HG03457 (cell line): ENCODE results near the gene R3HDM4.
A peak's percentile ranks its signal among the peaks of the same experiment; 100 is the strongest.

ENCODE experiments used
- ATAC-seq: cut with Tn5 transposase; IDR thresholded peaks from one replicate; pipeline ENCODE4 v1.9.1; 2021; ENCODE audit warnings: moderate number of reproducible peaks; ENCODE audit not compliant: unreplicated experiment

The R3HDM4 gene

DNA sequence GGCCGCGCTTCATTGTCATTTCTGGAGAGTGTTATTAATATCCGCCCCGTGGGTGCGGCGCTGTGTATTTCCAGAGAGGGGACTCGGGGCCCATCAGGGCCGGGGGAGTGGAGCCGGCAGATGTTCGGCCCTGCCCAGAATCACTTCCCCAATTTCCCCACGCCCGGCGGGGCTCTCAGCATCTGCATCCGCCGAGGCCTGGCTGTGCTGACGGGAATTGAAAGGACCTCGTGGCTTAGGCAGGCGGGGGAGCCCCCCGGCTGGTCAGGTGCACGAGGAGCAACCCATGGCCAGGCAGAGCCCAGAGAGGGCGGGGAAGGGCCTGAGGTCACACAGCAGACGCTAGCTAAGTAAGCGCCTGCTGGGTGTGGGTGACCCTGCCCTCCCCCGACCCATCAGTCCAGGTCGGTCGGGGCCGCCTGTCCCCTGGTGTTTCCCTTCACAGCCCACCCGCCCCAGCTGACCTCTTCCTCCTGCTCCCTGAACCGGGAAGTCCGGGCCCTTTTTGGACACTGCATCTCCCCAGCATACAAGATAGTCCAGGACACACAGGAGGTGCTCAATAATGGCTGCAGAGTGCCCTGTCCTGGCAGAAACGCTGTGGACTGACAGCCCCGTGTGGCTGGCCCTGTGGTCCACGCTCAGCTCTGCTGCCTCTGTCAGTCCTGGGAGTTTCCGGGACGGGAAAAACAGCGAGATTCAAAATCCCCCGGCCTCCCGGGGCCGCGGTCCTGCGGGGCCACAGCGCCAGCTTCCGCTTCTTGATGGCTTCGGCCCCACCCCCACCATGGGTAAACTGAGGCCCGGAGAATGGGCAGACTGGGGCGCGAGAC lies 34.9 kb upstream of the R3HDM4 start:
- peak; percentile 56 for ATAC-seq

DNA sequence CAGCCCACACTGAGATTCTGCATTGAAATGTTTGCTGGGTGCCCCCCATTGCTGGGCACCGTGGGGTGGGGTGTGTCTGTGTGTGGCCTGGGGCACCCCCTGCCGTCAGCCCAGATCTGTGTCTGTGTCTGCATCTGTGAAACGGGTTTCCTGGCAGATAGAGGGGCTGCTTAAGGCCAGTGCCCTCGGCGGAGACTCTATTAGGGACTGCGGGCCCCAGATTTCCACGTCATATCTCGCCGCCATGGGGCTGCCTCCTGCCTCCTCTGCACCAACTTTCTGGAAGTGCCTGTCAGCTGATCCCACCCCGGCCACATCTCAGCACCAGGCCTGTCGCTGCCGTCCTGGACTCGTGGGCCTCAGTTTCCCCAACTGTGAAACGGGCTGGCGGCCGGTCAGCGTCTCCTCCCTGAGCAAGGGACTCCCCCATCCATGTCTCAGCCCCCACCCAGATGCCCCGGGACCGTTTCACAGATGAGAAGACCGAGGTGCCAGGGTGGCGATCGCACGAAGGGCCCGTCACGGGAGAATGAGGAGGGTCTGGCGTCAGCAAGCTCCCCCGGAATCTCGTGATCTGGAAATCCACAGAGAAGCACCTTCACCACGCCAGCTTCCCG lies 34.2 kb upstream of the R3HDM4 start:
- ATAC-seq: peak; percentile 11

DNA sequence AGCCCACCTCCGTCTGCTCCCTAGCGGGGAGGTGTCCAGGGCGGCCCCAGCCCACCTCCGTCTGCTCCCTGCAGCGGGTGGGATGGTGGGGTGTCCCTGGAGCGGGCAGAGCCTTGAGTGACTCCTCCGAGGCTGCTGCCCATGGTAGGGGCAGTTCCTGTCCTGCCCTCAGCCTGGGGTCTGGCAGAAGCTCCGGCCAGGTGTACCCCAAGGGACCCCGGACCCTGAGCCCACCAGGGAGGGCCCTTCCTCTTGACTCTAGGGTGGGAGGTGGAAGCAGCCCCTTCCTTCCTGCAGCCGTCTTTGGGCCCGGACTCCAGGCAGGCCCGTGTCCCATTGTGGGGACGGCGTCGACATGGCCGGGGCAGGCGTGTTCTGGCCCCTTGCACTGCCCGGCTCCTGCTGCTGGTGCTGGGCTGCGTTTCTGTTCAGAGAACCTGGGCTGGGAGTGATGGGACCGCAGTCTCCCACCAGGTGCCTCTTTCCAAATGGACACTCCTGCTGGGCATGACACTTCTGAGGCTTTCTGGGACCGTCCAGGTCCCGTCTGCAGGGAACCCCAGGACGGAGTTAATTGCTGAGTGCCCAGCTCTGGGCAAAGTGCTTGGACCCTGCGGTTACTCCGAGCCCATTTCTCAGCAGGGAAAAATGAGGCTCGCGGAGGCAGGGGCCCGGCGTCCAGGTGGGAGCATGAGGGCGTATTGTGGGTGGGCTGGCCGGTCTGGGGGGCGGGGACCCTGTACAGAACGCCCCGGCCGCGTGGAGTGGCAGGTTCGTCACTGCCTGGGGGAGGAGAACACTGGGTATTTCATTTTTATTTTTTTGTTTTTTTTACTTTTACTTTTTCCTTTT lies 32.6 kb upstream of the R3HDM4 start:
- ATAC-seq: no peak

DNA sequence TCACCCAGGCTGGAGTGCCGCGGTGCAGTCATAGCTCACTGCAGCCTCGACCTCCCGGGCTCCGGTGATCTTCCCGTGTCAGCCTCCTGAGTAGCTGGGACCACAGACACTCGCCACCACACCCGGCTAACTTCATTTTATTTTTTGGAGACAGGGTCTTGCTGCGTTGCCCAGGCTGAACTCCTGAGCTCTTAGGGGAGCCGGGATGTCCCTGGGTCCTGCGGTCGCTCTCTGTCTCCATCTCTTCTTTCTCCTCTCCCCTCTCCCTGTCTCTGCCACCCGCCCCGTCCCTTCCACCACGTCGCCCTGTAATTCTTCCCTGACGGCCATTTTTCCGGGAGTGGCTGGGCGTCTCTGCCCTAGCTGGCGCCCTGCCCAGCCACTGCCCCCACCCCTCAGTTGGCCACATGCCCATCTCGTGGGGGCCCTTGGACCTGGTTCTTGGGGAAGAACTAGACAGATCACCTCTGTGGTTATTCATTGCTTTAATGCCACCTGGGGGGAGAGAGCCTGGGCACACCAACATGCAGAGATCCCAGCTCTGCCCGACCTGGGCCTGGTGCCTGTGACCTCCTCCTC lies 31.7 kb upstream of the R3HDM4 start:
- no peak for ATAC-seq

DNA sequence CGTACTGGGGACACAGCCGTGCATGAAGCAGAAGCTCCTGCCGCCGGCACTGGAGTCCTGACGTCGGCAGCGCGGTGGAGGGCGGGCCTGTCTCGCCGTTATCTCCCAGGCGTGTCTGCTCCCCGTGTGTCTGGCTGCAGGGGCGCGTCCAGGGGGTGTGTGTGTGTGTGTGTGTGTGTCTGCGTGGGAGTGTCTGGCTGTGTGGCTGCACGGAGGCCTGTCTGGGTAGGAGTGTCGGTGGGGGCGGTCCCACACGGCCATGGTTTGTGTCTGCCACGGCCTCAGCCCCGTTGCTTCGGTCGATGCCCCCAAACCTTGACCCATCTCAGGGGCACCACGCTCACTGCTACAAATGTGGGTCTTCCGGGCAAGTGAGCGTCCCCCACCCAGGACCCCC lies 31.1 kb upstream of the R3HDM4 start:
- ATAC-seq: no peak

DNA sequence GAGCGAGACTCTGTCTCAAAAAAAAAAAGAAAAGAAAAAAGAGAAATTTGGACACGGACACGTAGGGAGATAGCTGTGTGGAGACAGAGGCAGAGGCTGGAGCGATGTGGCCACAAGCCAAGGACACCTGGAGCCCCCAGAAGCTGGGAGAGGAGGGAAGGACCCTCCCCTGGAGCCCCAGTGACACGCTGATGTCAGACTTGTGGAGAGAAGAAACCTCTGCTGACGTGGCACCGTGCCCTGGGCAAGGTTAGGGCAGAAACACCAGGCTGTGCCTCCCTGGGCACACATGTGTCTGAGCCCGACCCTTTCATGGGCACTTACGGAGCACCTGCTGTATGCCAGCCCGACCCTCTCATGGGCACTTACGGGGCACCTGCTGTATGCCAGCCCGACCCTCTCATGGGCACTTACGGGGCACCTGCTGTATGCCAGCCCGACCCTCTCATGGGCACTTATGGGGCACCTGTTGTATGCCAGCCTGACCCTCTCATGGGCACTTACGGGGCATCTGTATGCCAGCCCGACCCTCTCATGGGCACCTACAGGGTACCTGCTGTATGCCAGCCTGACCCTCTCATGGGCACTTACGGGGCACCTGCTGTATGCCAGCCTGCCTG lies 30.6 kb upstream of the R3HDM4 start:
- ATAC-seq: no peak

DNA sequence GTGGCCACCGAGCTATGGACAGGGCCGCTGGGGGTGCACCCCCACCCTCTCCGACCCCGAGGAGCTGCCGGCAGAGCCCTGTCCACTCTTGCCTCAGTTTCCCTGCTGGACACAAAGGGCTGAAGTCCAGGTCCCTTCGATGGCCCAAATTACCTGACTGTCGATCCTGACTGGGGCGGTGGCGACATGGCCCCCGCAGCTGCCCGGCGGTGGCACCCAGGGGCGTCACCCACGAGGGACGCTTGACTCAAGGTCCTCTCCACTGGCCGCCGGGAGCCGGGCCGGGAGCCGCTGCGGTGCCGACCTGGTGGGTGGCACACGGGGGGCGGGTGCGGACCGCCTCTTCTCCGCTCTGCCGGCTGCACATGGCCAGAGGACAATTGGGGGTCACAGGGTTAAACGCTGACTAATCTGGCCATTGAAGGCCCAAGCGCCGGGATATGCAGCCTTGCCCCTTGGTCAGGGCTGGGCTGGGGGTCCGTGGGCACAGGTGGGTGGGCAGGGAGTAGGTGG lies 29.2 kb upstream of the R3HDM4 start:
- no peak for ATAC-seq

DNA sequence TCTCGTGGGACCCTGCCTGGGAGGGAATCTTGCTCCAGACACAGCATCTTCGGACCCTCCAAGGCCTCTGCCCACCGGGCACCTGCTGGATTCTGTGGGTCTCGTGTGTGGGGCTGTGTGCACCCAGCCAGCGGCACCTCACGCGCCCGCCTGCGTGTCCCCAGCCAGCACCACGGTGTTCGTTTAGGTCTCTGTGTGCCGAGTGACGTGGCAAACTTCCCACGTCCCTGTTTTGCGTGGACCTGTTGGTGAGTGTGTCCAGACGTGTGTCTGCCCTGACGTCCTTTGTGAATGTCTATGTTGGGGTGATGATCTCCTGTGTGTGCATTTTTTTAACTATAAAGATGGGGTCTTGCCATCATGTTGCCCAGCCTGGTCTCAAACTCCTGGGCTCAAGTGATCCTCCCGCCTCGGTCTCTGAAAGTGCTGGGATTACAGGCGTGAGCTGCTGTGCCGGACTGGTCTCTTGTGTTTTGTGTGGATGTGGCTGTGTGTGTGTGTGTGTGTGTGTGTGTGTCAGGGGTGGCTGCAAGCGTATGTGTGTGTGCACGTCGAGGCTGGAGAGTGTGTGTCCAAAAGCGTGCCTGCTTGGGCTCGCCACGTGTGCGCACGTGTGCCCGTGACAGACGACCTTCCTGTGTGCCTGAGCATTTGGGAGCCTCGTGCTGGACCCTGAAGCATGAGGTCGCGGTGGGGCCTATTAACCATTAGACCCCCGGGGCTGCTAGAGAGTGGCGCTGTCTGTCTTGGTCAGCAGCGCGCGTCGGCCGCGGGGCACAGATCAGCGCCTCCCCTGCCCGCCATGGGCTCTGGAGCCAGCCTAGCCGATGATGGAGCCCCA lies 28.5 kb upstream of the R3HDM4 start:
- ATAC-seq: no peak

DNA sequence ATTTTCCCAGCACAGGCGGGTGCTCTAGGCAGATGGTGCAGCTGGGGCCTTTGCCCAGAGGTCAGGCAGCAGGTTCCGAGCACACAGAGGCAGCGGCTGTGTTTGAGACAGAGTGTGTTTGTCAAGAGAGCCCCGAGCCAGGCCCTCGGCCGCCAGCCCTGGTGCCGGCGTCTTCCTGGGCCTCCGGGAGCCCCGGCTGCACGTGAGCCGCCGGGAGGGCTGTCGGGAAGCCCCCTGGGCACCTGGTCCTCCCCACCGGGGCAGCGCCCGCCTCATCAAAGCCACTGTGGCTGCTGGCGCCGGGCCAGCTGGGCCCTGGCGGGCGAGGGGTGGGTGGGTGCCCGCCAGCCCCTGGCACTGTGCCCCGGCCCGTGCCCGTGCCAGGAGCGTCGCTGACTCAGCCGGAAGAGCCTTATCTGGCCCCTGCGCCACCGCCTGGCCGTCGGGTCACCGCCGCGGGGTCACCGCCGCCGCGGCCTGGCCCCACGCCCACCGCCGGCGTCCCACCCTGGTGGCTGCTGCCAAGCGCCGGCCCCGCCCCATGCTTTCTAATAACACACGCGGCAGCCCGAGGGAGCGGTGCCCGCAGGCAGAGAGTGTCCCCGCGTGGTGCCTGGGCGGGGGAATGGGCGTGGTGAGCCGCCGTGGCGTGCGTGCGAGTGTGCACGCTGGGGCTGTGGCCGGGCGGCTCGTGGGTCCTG lies 27.7 kb upstream of the R3HDM4 start:
- ATAC-seq: no peak

DNA sequence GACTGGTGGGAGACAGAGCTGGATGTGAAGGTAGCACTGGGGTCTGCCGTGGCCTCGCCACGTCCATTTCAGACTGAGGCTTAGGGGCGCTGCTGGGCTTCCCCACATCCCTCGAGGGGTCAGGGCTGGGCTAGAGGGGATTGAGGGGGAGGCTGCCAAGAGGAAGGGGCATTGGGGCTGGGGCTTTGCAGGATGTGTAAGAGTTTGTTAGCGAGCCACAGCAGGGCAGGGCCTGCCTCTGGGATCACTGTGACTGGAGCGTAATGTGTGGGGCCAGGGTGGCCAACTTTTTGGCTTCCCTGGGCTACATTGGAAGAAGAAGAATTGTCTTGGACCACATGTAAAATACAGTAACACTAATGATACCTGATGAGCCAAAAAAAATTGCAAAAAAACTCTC lies 26.9 kb upstream of the R3HDM4 start:
- ATAC-seq: no peak

DNA sequence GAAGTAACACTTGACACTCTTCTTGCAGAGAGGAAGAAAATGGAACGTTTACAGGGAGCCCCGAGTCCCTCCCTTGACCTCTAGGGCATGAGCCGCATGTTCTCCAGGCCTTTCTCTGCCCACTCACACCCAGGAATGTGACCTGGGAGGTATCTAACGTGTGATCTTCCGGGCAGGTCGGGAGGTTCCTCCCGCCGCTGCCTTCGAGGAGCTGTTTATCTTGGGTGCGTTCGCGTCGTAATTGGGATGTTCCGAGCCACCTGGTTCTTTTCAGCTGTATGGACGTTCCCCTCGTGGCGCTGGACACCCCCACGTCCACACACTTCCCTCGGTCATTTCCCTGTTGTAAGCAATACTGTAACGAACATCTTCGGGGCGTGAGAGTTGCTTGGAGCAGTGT lies 26.4 kb upstream of the R3HDM4 start:
- no peak for ATAC-seq

DNA sequence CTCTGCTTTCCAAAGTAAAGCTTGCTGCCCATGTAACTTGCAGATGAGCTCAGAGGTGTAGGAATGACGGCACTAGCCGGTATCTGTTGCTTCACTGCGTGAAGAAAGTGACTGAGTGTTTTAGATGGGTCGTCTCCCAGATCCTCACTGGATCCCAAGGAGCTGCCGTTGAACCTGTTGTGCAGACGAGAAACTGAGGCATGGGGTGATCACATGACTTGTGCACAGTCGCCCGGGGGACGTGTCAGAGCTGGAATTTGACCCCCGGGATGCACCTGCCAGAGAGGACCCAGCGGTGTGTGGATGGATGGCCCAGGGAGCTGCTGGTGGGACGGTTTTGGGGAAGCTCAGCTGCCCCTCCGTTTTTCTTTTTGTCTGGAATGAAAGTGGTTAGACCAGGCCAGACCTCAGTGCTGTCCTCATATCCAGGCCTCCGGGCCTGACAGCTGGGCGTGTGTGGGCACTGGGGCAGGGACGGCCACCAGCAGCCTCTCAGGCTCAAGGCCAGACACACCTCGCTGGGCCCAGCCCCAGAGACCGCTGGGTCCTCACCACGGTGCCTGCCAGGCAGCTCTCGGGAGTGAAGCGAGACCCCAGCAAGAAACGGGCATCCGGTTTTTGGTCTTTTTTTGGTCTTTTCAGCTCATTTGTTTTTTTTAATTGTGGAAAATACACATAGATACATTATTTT lies 25.4 kb upstream of the R3HDM4 start:
- no peak for ATAC-seq

DNA sequence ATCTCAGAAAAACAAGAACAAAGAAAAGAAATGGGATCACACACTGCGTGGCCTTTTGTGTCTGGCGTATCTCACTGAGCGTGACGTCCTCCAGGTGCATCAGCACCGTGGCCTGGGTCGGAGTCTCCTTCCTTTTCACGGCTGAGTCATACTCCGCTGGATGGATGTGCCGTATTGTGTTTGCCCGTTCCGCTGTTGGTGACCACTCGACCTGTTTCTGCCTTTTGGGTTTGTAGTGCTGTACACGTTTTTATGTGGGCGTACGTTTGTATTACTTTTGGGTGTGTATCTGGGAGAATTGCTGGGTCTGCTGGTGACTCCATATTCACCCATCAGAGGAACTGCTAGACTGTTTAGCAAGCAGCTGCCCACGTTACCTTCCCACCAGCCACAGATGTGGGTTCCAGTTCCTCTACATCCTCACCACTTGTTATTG lies 24.3 kb upstream of the R3HDM4 start:
- ATAC-seq: no peak

DNA sequence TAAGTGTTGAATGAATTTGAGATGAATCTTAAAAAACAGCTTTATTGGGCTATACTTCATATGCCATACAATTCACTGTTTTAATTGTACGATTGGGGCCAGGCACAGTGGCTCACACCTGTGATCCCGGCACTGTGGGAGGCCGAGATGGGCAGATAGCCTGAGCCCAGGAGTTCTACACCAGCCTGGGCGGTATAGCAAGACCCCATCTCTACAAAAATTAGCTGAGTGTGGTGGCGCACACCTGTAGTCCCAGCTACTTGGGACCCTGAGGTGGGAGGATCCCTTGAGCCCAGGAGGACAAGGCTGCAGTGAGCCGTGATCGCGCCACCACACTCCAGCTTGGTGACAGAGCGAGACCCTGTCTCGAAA lies 23.1 kb upstream of the R3HDM4 start:
- no peak for ATAC-seq

DNA sequence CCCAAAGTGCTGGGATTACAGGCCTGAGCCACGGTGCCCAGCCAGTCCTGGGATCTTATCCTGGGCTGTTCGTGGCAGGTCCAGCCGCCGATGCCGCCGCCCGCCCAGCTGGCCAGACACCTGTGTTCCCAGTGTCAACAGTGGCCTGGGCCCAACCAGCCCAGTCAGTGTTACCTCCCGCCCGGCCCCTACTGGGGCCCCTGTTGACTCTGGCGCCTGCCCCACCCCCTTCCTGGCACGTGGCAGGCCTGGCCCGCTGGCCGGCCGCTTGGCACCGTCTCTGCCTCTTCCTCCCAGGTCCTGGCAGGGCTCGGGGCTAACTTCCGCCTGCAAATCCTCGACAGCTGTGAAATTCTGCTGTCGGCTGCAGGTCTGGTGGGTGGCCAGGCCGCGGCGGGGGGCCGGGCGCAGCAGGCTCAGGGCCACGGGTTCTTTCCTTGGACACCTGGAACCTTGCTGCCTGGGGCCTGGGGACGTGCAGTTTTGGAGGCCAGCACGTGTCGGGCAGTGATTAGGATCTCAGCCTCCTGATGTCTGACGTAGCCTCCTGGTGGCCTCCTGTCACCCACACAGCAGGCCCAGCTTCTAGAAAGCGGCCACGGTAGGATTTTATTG lies 22.0 kb upstream of the R3HDM4 start:
- ATAC-seq: no peak

DNA sequence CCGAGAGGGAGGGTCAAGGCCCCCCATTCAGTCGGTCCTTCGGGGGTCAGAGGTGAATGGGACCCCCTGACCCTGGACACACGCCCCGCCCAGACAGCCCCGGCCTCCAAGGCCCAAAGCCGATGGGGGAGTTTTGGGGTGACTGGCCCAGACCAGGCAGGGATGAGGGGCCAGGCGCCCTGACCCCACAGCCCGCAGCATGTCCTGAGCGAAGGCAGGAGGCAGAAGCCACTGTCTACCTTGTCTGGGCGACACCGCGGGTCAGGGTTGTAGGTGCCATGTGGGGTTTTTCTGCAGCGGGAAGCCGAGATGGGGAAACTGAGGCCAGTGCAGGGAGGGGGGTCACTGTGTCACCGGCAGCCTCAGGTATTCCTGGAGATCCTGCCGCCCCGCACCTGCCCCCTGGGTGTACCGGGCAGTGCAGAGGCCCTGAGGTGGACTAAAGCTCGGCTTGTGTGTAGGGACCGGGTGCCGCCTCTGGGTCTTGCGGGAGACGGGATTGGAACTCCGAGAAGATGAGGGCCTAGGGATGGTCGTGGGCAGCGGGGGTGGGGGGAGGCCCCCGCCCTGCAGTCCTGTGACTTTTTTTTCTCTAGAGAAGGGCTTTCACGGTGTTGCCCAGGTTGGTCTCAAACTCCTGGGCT lies 21.3 kb upstream of the R3HDM4 start:
- no peak for ATAC-seq

DNA sequence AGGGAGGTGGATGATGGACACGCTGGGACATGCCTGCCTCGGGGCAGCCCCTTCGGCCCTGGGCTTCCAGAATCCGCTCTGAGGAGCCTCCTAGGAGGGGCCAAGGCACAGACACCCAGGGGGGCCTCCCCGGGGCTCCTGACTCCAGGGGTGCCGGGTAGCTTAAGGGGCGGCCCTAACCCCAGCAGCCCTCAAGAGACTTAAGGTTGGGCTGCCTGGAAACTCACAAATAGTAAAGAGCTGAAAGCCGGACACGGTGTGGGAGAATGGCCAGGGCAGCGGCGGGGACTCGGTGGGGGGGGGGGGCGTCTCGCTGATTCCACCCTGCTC lies 20.5 kb upstream of the R3HDM4 start:
- no peak for ATAC-seq
